H1 (cell line): Measurements from ENCODE around the gene APOBEC3G. TPM values are rescaled to one million over a fixed set of nuclear protein-coding genes. Genes with fewer than 3 reads are reported as not detected.

Experiments used
- CTCF ChIA-PET: fragments of 300-600 bp; sonication (Branson Sonifier 250); formaldehyde crosslinking; loops from one replicate; lab custom pipeline; 2021; ENCODE audit not compliant: partially characterized antibody; lab: Charles Lee
- POLR2A ChIA-PET: fragments of 300-600 bp; sonication (Branson Sonifier 250); formaldehyde crosslinking; loops from one replicate; lab custom pipeline; 2021; ENCODE audit warnings: inconsistent platforms; ENCODE audit not compliant: partially characterized antibody; lab: Charles Lee
- DNase-seq, 2 experiments: peaks; one replicate each; pipeline versions ENCODE4 v3.0.0 to v3.0.0-alpha.2; 2010 to 2022; ENCODE audit warnings: low spot score in 2 of 2, low read depth in 1 of 2, mixed read lengths in 1 of 2
- FAIRE-seq: peaks from 2 replicates; lab custom pipeline; 2011; peaks lifted over from hg19 to GRCh38; lab: Jason Lieb, UNC
- H2AFZ ChIP-seq: 2 replicates; pipeline ENCODE4 v1.8.1; 2012; ENCODE audit warnings: low read length, inconsistent platforms
- H2AK5ac ChIP-seq: 2 replicates; pipeline ENCODE4 v1.6.1; 2013; ENCODE audit warnings: low read depth, low read length
- H2BK120ac ChIP-seq: replicated peaks from 2 replicates; pipeline ENCODE3; 2013; ENCODE audit warnings: low read depth, low read length, inconsistent platforms
- H2BK12ac ChIP-seq: 2 replicates; pipeline ENCODE4 v1.6.1; 2013; ENCODE audit warnings: low read depth, low read length
- H2BK15ac ChIP-seq: 2 replicates; pipeline ENCODE4 v1.6.1; 2013; ENCODE audit warnings: low read length
- H2BK20ac ChIP-seq: 2 replicates; pipeline ENCODE4 v1.6.1; 2013; ENCODE audit warnings: low read length
- H2BK5ac ChIP-seq: 2 replicates; pipeline ENCODE4 v1.6.1; 2013; ENCODE audit warnings: low read depth, low read length
- H3K14ac ChIP-seq: 2 replicates; pipeline ENCODE4 v1.6.1; 2013; ENCODE audit warnings: inconsistent platforms; ENCODE audit not compliant: insufficient read length
- H3K18ac ChIP-seq: 2 replicates; pipeline ENCODE4 v1.6.1; 2013; ENCODE audit warnings: low read length; ENCODE audit errors: extremely low read depth
- H3K23ac ChIP-seq: 2 replicates; pipeline ENCODE4 v1.6.1; 2013; ENCODE audit warnings: inconsistent platforms; ENCODE audit not compliant: insufficient read length
- H3K23me2 ChIP-seq: 2 replicates; pipeline ENCODE4 v1.6.1; 2013; ENCODE audit warnings: low read depth, low read length
- H3K27ac ChIP-seq: 2 replicates; pipeline ENCODE4 v1.6.1; 2011; ENCODE audit warnings: low read depth, low read length, inconsistent platforms
- H3K27me3 ChIP-seq, 4 experiments: replicated peaks in 1 of 4; 1 replicate in 1 of 4; 2 replicates in 3 of 4; pipeline versions ENCODE4 v1.6.1 to v1.8.1; 2011 to 2013; ENCODE audit warnings: low read length in 3 of 4, mild to moderate bottlenecking in 3 of 4, inconsistent platforms in 2 of 4, mixed read lengths in 2 of 4, moderate library complexity in 1 of 4; ENCODE audit not compliant: control insufficient read depth in 3 of 4, insufficient read depth in 3 of 4; ENCODE audit errors: extremely low read depth in 1 of 4
- H3K36me3 ChIP-seq, 4 experiments: 2 replicates each; pipeline versions ENCODE4 v1.6.1 to v1.8.1; 2011 to 2013; ENCODE audit warnings: mild to moderate bottlenecking in 4 of 4, low read length in 3 of 4, moderate library complexity in 2 of 4, control low read depth in 1 of 4, inconsistent platforms in 1 of 4; ENCODE audit not compliant: insufficient read depth in 4 of 4, control insufficient read depth in 2 of 4
- H3K4ac ChIP-seq: replicated peaks from 2 replicates; pipeline ENCODE3; 2013; ENCODE audit warnings: low read length, low read depth, mixed read lengths, inconsistent platforms; ENCODE audit not compliant: insufficient read length
- H3K4me1 ChIP-seq, 4 experiments: replicated peaks in 1 of 4; 1 replicate in 1 of 4; 2 replicates in 3 of 4; pipeline versions ENCODE4 v1.6.1 to v1.8.1; 2011 to 2013; ENCODE audit warnings: low read length in 3 of 4, inconsistent platforms in 2 of 4, mixed read lengths in 1 of 4; ENCODE audit not compliant: insufficient read depth in 4 of 4, control insufficient read depth in 3 of 4
- H3K4me2 ChIP-seq, 2 experiments: 2 replicates each; pipeline versions ENCODE4 v1.6.1 to v1.8.1; 2011 to 2013; ENCODE audit warnings: low read depth in 2 of 2, low read length in 2 of 2, control low read depth in 1 of 2, inconsistent platforms in 1 of 2, mild to moderate bottlenecking in 1 of 2; ENCODE audit not compliant: insufficient read depth in 1 of 2
- H3K4me3 ChIP-seq, 4 experiments: fragments of 200-600, 300-600 bp in 1 of 4; sonication (generic), shearing (Covaris generic), sonication (Bioruptor Twin) in 1 of 4; 2 replicates each; pipeline versions ENCODE4 v1.5.1 to v1.8.1; 2011 to 2016; ENCODE audit warnings: low read length in 4 of 4, low read depth in 3 of 4, control low read depth in 2 of 4, inconsistent platforms in 2 of 4, mild to moderate bottlenecking in 2 of 4, mixed read lengths in 1 of 4, moderate library complexity in 1 of 4; ENCODE audit not compliant: insufficient read depth in 2 of 4; ENCODE audit errors: extremely low read depth in 1 of 4
- H3K56ac ChIP-seq: replicated peaks from 2 replicates; pipeline ENCODE3; 2013; ENCODE audit warnings: low read depth, mild to moderate bottlenecking, mixed read lengths, low read length, inconsistent platforms; ENCODE audit not compliant: insufficient read length
- H3K79me1 ChIP-seq: 2 replicates; pipeline ENCODE4 v1.6.1; 2013; ENCODE audit warnings: low read depth, low read length, control low read depth
- H3K79me2 ChIP-seq, 2 experiments: 2 replicates each; pipeline versions ENCODE4 v1.6.1 to v1.8.1; 2012 to 2013; ENCODE audit warnings: low read length in 2 of 2, mild to moderate bottlenecking in 2 of 2, inconsistent platforms in 1 of 2; ENCODE audit not compliant: insufficient read depth in 2 of 2, control insufficient read depth in 1 of 2
- H3K9ac ChIP-seq, 4 experiments: replicated peaks in 1 of 4; 1 replicate in 1 of 4; 2 replicates in 3 of 4; pipeline versions ENCODE4 v1.6.1 to v1.8.1; 2011 to 2013; ENCODE audit warnings: low read depth in 3 of 4, low read length in 3 of 4, control low read depth in 2 of 4, mild to moderate bottlenecking in 2 of 4, moderate library complexity in 2 of 4, inconsistent platforms in 1 of 4; ENCODE audit errors: extremely low read depth in 1 of 4
- H3K9me3 ChIP-seq, 2 experiments: 2 replicates each; pipeline versions ENCODE4 v1.6.1 to v1.8.1; 2012 to 2013; ENCODE audit warnings: mild to moderate bottlenecking in 2 of 2, moderate library complexity in 2 of 2, control low read depth in 1 of 2, inconsistent platforms in 1 of 2, low read depth in 1 of 2, low read length in 1 of 2, mixed read lengths in 1 of 2; ENCODE audit not compliant: insufficient read depth in 2 of 2
- H4K20me1 ChIP-seq, 2 experiments: replicated peaks in 1 of 2; 2 replicates each; pipeline versions ENCODE3 to v1.8.1; 2011 to 2013; ENCODE audit warnings: inconsistent platforms in 2 of 2, low read length in 2 of 2, mild to moderate bottlenecking in 1 of 2; ENCODE audit not compliant: insufficient read depth in 2 of 2, control insufficient read depth in 1 of 2
- H4K5ac ChIP-seq: 2 replicates; pipeline ENCODE4 v1.6.1; 2013; ENCODE audit warnings: low read length, low read depth, mixed read lengths, inconsistent platforms; ENCODE audit not compliant: insufficient read length
- H4K8ac ChIP-seq: 2 replicates; pipeline ENCODE4 v1.8.0; 2013; ENCODE audit warnings: mild to moderate bottlenecking, moderate library complexity, low read length, inconsistent platforms; ENCODE audit not compliant: insufficient read depth; ENCODE audit errors: extremely low read depth
- H4K91ac ChIP-seq: replicated peaks from 2 replicates; pipeline ENCODE3; 2013; ENCODE audit warnings: low read length, mixed read lengths, inconsistent platforms; ENCODE audit not compliant: insufficient read length
- WGBS, 2 experiments: shearing (Covaris generic) in 1 of 2; methylation state at CpG; one replicate each; pipeline versions ENCODE4 v1.1.6 to v1.1.7; 2013 to 2015; ENCODE audit warnings: low lambda C conversion rate in 2 of 2, mixed read lengths in 2 of 2, inconsistent platforms in 1 of 2, low coverage in 1 of 2, missing lambda C conversion rate in 1 of 2; ENCODE audit not compliant: insufficient replicate concordance in 2 of 2, insufficient coverage in 1 of 2, insufficient read length in 1 of 2; ENCODE audit errors: extremely low coverage in 1 of 2, missing lambda C conversion rate in 1 of 2; 5-methylcytosine and 5-hydroxymethylcytosine counted together
- polyA plus RNA-seq, 7 experiments: library from polyadenylated mRNA; depleted of rRNA in 3 of 7; stranded (reverse) in 5 of 7; unstranded in 2 of 7; fragments of >200 nt in 5 of 7; fragments of 200-250 nt in 2 of 7; gene quantifications; 1 replicate in 5 of 7; 2 replicates in 1 of 7; 4 replicates in 1 of 7; pipeline versions ENCODE4 v1.2.1 to v1.2.3, GENCODE V29; 2011 to 2013; ENCODE audit warnings: missing spikeins in 2 of 7, mixed read lengths in 2 of 7
- total RNA-seq: library from RNA; stranded (reverse); fragmentation: NEBNext Ultra II Directional; extraction: Animal tissue kit (Norgen Biotek cat#: 25700); gene quantifications from 2 replicates; pipeline ENCODE4 v1.2.1, GENCODE V29; 2021
- TF ChIP-seq, protein P1 (sequence below), 3 experiments: IDR thresholded peaks; 1 replicate in 2 of 3; 2 replicates in 1 of 3; pipeline versions ENCODE4 v1.5.1 to v1.6.1; 2011; ENCODE audit warnings: low read length in 3 of 3, mild to moderate bottlenecking in 3 of 3, inconsistent platforms in 2 of 3, low read depth in 1 of 3, moderate library complexity in 1 of 3; ENCODE audit not compliant: insufficient read depth in 1 of 3; ENCODE audit errors: control extremely low read depth in 1 of 3

Gene APOBEC3G
- total and polyA plus RNA-seq, 2 of the 8 experiments (the other 6 are each of a cell fraction or from before 2014, with no cell fraction given) = 1.7 to 2.0 TPM

DNA sequence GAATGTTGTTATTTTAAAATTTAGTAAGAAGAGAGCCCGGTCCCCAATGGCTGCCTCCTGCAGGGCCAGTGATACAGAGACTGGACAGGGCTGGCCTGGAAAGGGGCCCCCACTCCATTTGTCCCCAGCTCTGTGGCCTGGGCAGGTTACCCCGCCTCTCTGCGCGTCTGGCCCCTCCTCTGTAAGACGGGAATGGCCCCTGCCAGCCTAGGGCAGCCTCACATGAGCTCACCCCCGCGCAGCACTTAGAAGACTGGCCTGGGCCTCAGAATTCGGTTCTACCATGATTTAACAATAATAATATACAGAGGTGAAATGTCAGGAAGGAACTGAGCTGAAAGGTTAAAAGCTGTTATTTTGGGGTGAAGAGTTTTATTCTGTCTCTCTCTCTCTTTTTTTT is 1.3 kb downstream of the APOBEC3G start:
- Histone ChIP-seq H4K8ac (no peak overlapping the region), H4K5ac (no peak overlapping the region), H3K9me3 (no peaks in the 10 kb centered on the region), H2BK20ac (no peak overlapping the region), H2BK120ac (no peak overlapping the region), H3K9ac (no peak overlapping the region), H3K27ac (no peak overlapping the region), H3K36me3 (no peaks in the 10 kb centered on the region), H3K79me2 (no peaks in the 10 kb centered on the region), H2AFZ (no peak overlapping the region), H3K4ac (no peak overlapping the region), H3K23me2 (no peaks in the 10 kb centered on the region), H2BK5ac (no peak overlapping the region), H2AK5ac (no peak overlapping the region), H3K14ac (no peak overlapping the region), H2BK15ac (no peak overlapping the region), H3K23ac (no peak overlapping the region), H4K91ac (no peak overlapping the region), H3K4me3 (no peak overlapping the region), H3K4me1 (peaks cover 0 to 7% (median 0%) of the 10 kb centered on the region in 4 experiments; a peak in 4 of 7 replicates), H3K27me3 (no peaks in the 10 kb centered on the region), H3K18ac (no peak overlapping the region), H3K79me1 (no peaks in the 10 kb centered on the region), H3K4me2 (no peak overlapping the region), H3K56ac (no peak overlapping the region), H4K20me1 (no peaks in the 10 kb centered on the region), H2BK12ac (no peak overlapping the region)
- ChIA-PET POLR2A (interaction anchor here (0.7 kb wide), 1 partner anchor 11 kb away, joined by 3 read pairs; no protein-coding TSS in a partner anchor), CTCF (interaction anchor here (0.5 to 0.7 kb wide), 2 partner anchors 11 to 306 kb away, joined by 3 read pairs; no protein-coding TSS in a partner anchor)
- TF ChIP-seq, protein P1, sequence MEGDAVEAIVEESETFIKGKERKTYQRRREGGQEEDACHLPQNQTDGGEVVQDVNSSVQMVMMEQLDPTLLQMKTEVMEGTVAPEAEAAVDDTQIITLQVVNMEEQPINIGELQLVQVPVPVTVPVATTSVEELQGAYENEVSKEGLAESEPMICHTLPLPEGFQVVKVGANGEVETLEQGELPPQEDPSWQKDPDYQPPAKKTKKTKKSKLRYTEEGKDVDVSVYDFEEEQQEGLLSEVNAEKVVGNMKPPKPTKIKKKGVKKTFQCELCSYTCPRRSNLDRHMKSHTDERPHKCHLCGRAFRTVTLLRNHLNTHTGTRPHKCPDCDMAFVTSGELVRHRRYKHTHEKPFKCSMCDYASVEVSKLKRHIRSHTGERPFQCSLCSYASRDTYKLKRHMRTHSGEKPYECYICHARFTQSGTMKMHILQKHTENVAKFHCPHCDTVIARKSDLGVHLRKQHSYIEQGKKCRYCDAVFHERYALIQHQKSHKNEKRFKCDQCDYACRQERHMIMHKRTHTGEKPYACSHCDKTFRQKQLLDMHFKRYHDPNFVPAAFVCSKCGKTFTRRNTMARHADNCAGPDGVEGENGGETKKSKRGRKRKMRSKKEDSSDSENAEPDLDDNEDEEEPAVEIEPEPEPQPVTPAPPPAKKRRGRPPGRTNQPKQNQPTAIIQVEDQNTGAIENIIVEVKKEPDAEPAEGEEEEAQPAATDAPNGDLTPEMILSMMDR (IDR thresholded peaks at IDR 0.05; ENCODE audit: control extremely low read depth in 1 of 3, insufficient read depth in 1 of 3, low read depth in 1 of 3, low read length in 3 of 3) = no peak
- FAIRE-seq = no peak
- no peak for DNase-seq
- 84% methylated on average over 8 of the region's 8 CpGs; no CpG with 5 or more reads in 1 of the 2 experiments for WGBS, 2 experiments
